H9 (cell line): ENCODE results near the gene NAGK. TPM values are rescaled to one million over a fixed set of nuclear protein-coding genes. Genes with fewer than 3 reads are reported as not detected.

Experiments used
- DNase-seq: peaks from one replicate; pipeline ENCODE4 v3.0.0-alpha.2; 2017
- H2AFZ ChIP-seq: one replicate; pipeline ENCODE4 v1.6.1; 2013; ENCODE audit warnings: mild to moderate bottlenecking, low read length, control low read depth, moderate library complexity
- H2AK5ac ChIP-seq: 2 replicates; pipeline ENCODE4 v1.6.1; 2013; ENCODE audit warnings: low read length, control low read depth, mixed read lengths; ENCODE audit not compliant: insufficient read length
- H2BK120ac ChIP-seq: one replicate; pipeline ENCODE4 v1.6.1; 2013; ENCODE audit warnings: low read depth, mild to moderate bottlenecking, low read length, control low read depth, inconsistent platforms; ENCODE audit not compliant: poor library complexity, severe bottlenecking
- H2BK12ac ChIP-seq: 2 replicates; pipeline ENCODE4 v1.6.1; 2013; ENCODE audit warnings: low read length, control low read depth, mixed read lengths, low read depth; ENCODE audit not compliant: insufficient read length
- H2BK15ac ChIP-seq: 2 replicates; pipeline ENCODE4 v1.6.1; 2013; ENCODE audit warnings: low read depth, low read length, control low read depth
- H2BK20ac ChIP-seq: one replicate; pipeline ENCODE4 v1.6.1; 2013; ENCODE audit warnings: low read depth, mild to moderate bottlenecking, low read length, control low read depth, inconsistent platforms; ENCODE audit not compliant: poor library complexity, severe bottlenecking
- H2BK5ac ChIP-seq: 2 replicates; pipeline ENCODE4 v1.6.1; 2013; ENCODE audit warnings: low read length, control low read depth, mixed read lengths; ENCODE audit not compliant: insufficient read length
- H3K14ac ChIP-seq: 2 replicates; pipeline ENCODE4 v1.6.1; 2013; ENCODE audit warnings: low read length, control low read depth; ENCODE audit not compliant: insufficient read depth
- H3K18ac ChIP-seq: 2 replicates; pipeline ENCODE4 v1.6.1; 2013; ENCODE audit warnings: low read depth, mild to moderate bottlenecking, mixed read lengths, low read length, control low read depth; ENCODE audit not compliant: insufficient read length
- H3K23ac ChIP-seq: 2 replicates; pipeline ENCODE4 v1.6.1; 2013; ENCODE audit warnings: low read length, control low read depth, mixed read lengths, low read depth; ENCODE audit not compliant: insufficient read length
- H3K23me2 ChIP-seq: 2 replicates; pipeline ENCODE4 v1.6.1; 2013; ENCODE audit warnings: low read depth, mild to moderate bottlenecking, mixed read lengths, low read length, control low read depth; ENCODE audit not compliant: insufficient read length, poor library complexity, severe bottlenecking
- H3K27ac ChIP-seq: 2 replicates; pipeline ENCODE4 v1.5.1; 2013; ENCODE audit warnings: low read length, control low read depth, mixed read lengths, low read depth; ENCODE audit not compliant: insufficient read length
- H3K27me3 ChIP-seq: 2 replicates; pipeline ENCODE4 v1.6.1; 2013; ENCODE audit warnings: low read length, control low read depth, inconsistent platforms; ENCODE audit not compliant: insufficient read depth
- H3K4ac ChIP-seq: 2 replicates; pipeline ENCODE4 v1.6.1; 2013; ENCODE audit warnings: low read depth, mild to moderate bottlenecking, control low read depth, inconsistent platforms, low read length, moderate library complexity
- H3K4me1 ChIP-seq: 2 replicates; pipeline ENCODE4 v1.6.1; 2013; ENCODE audit warnings: low read length, control low read depth, inconsistent platforms; ENCODE audit not compliant: insufficient read depth
- H3K4me2 ChIP-seq: 2 replicates; pipeline ENCODE4 v1.6.1; 2013; ENCODE audit warnings: low read length, control low read depth, mixed read lengths; ENCODE audit not compliant: insufficient read length, insufficient read depth
- H3K56ac ChIP-seq: 2 replicates; pipeline ENCODE4 v1.6.1; 2013; ENCODE audit warnings: low read depth, mild to moderate bottlenecking, mixed read lengths, low read length, control low read depth; ENCODE audit not compliant: insufficient read length
- H3K79me1 ChIP-seq: 2 replicates; pipeline ENCODE4 v1.6.1; 2013; ENCODE audit warnings: low read depth, mild to moderate bottlenecking, moderate library complexity, low read length, control low read depth, inconsistent platforms; ENCODE audit not compliant: insufficient read depth, poor library complexity, severe bottlenecking
- H3K79me2 ChIP-seq: 2 replicates; pipeline ENCODE4 v1.6.1; 2013; ENCODE audit warnings: low read length, control low read depth, inconsistent platforms; ENCODE audit not compliant: insufficient read depth
- H3K9ac ChIP-seq: 2 replicates; pipeline ENCODE4 v1.6.1; 2013; ENCODE audit warnings: low read length, control low read depth, mixed read lengths; ENCODE audit not compliant: insufficient read length; ENCODE audit errors: extremely low read depth
- H3K9me3 ChIP-seq: one replicate; pipeline ENCODE4 v1.6.1; 2013; ENCODE audit warnings: low read depth, low read length, inconsistent platforms; ENCODE audit not compliant: control insufficient read depth
- H3T11ph ChIP-seq: one replicate; pipeline ENCODE4 v1.6.1; 2013; ENCODE audit warnings: mild to moderate bottlenecking, low read length, control low read depth, inconsistent platforms
- H4K20me1 ChIP-seq: one replicate; pipeline ENCODE4 v1.6.1; 2013; ENCODE audit not compliant: control insufficient read depth, insufficient read length, insufficient read depth
- H4K5ac ChIP-seq: 2 replicates; pipeline ENCODE4 v1.6.1; 2013; ENCODE audit warnings: low read depth, mild to moderate bottlenecking, mixed read lengths, low read length, control low read depth; ENCODE audit not compliant: insufficient read length
- H4K8ac ChIP-seq: replicated peaks from 2 replicates; pipeline ENCODE4 v1.6.1; 2013; ENCODE audit warnings: low read length, control low read depth, mixed read lengths, low read depth; ENCODE audit not compliant: insufficient read length
- H4K91ac ChIP-seq: 2 replicates; pipeline ENCODE4 v1.6.1; 2013; ENCODE audit warnings: low read depth, mild to moderate bottlenecking, moderate library complexity, mixed read lengths, low read length, control low read depth; ENCODE audit not compliant: insufficient read length
- H3K27ac Mint-ChIP-seq, 3 experiments: 2 replicates in 2 of 3; 3 replicates in 1 of 3; pipeline ENCODE4 v1.8.0; 2020 to 2021; ENCODE audit warnings: mixed read lengths in 3 of 3, mild to moderate bottlenecking in 1 of 3, moderate library complexity in 1 of 3
- H3K27me3 Mint-ChIP-seq: 2 replicates; pipeline ENCODE4 v1.8.0; 2021; ENCODE audit warnings: low read depth, mild to moderate bottlenecking, moderate library complexity, mixed read lengths
- H3K36me3 Mint-ChIP-seq, 3 experiments: 2 replicates in 2 of 3; 3 replicates in 1 of 3; pipeline ENCODE4 v1.8.0; 2020 to 2021; ENCODE audit warnings: low read depth in 3 of 3, mixed read lengths in 3 of 3; ENCODE audit not compliant: insufficient read depth in 1 of 3
- H3K4me1 Mint-ChIP-seq, 2 experiments: 2 replicates each; pipeline ENCODE4 v1.8.0; 2020; ENCODE audit warnings: mixed read lengths in 2 of 2
- H3K4me3 Mint-ChIP-seq, 2 experiments: 2 replicates in 1 of 2; 3 replicates in 1 of 2; pipeline ENCODE4 v1.8.0; 2020 to 2021; ENCODE audit warnings: mild to moderate bottlenecking in 2 of 2, mixed read lengths in 2 of 2, moderate library complexity in 1 of 2
- H3K9me3 Mint-ChIP-seq, 2 experiments: 2 replicates in 1 of 2; 3 replicates in 1 of 2; pipeline ENCODE4 v1.8.0; 2020; ENCODE audit warnings: mild to moderate bottlenecking in 2 of 2, mixed read lengths in 2 of 2, moderate library complexity in 1 of 2
- CTCF ChIP-seq: fragments of 200-600 bp; sonication (generic); conservative IDR thresholded peaks from 3 replicates; pipeline ENCODE4 v1.8.0; 2021; ENCODE audit warnings: antibody characterized with exemption, mild to moderate bottlenecking
- WGBS: extraction: QIAGEN DNeasy Blood & Tissue Kit; methylation state at CpG from one replicate; pipeline ENCODE4 v1.1.7; 2013; ENCODE audit warnings: missing lambda C conversion rate, low lambda C conversion rate, mixed read lengths; ENCODE audit not compliant: insufficient read length; ENCODE audit errors: extremely low coverage; 5-methylcytosine and 5-hydroxymethylcytosine counted together
- total RNA-seq: library from RNA; stranded (reverse); gene quantifications from 2 replicates; pipeline ENCODE4 v1.2.1, GENCODE V29; 2021

The NAGK gene
- total RNA-seq, 1 experiment from 2014 or later = 74.4 TPM

GRCh38 chr2:71064754-71065621 lies 3.5 kb upstream of the NAGK start:
- Histone ChIP-seq H2BK20ac (no peak overlapping the region), H4K91ac (no peak overlapping the region), H3K14ac (no peak overlapping the region), H3K79me2 (0 out of 2 replicates have a peak, but pooled peaks cover 2% of the 10 kb centered on the region), H3K4ac (no peak overlapping the region), H2AFZ (no peak overlapping the region), H3K4me1 (peaks cover 3% of the 10 kb centered on the region; the same call in 1 of the 2 replicates), H3T11ph (no peak overlapping the region), H3K56ac (no peak overlapping the region), H4K20me1 (no peaks in the 10 kb centered on the region), H3K23ac (no peak overlapping the region), H3K23me2 (peaks cover 18% of the 10 kb centered on the region), H3K9me3 (no peaks in the 10 kb centered on the region), H3K9ac (no peak overlapping the region), H2BK5ac (no peak overlapping the region), H2BK120ac (no peak overlapping the region), H2BK12ac (no peak overlapping the region), H3K27me3 (no peaks in the 10 kb centered on the region), H3K18ac (no peak overlapping the region), H3K79me1 (no peaks in the 10 kb centered on the region), H3K4me2 (no peak overlapping the region), H2BK15ac (no peak overlapping the region), H2AK5ac (no peak overlapping the region), H3K27ac (no peak overlapping the region), H4K5ac (no peak overlapping the region), H4K8ac (no peak overlapping the region)
- Mint-ChIP-seq H3K4me1 (peaks cover 11 to 12% of the 10 kb centered on the region in 2 experiments), H3K27ac (no peak overlapping the region), H3K9me3 (no peaks in the 10 kb centered on the region), H3K36me3 (no peaks in the 10 kb centered on the region), H3K27me3 (peaks cover 12% of the 10 kb centered on the region), H3K4me3 (no peak overlapping the region)
- DNase-seq = no peak
- TF ChIP-seq CTCF = no peak
- WGBS = no CpG with 5 or more reads among the region's 7 CpGs
